Natural killer cell (primary cell): ENCODE data around the gene NXPE2. TPM values are rescaled to one million over a fixed set of nuclear protein-coding genes. Genes with fewer than 3 reads are reported as not detected.

ENCODE experiments used
- ATAC-seq, 3 donors: fragments of 150-1000 bp in 2 of 3; fragments of 200-7000 bp in 1 of 3; cut with Tn5 transposase; 1 replicate in 1 of 3; 2 replicates in 2 of 3; pipeline ENCODE4 v1.10.0; 2021; ENCODE audit warnings: mild to moderate bottlenecking in 2 of 3, moderate library complexity in 2 of 3
- DNase-seq, 2 donors: peaks; one replicate each; pipeline versions ENCODE4 v3.0.0 to v3.0.0-alpha.2; 2013 to 2021; ENCODE audit warnings: mixed read lengths in 1 of 2
- H3K27ac ChIP-seq: one replicate; pipeline ENCODE4 v1.5.1; 2013; ENCODE audit warnings: mild to moderate bottlenecking, low read length
- H3K27me3 ChIP-seq: one replicate; pipeline ENCODE4 v1.6.1; 2013; ENCODE audit warnings: low read length; ENCODE audit not compliant: control insufficient read depth, insufficient read depth
- H3K36me3 ChIP-seq: one replicate; pipeline ENCODE4 v1.6.1; 2013; ENCODE audit warnings: low read length; ENCODE audit not compliant: control insufficient read depth, insufficient read depth
- H3K4me1 ChIP-seq: one replicate; pipeline ENCODE4 v1.6.1; 2013; ENCODE audit warnings: low read length; ENCODE audit not compliant: control insufficient read depth, insufficient read depth
- H3K4me3 ChIP-seq: one replicate; pipeline ENCODE4 v1.5.1; 2013; ENCODE audit warnings: low read length
- H3K9me3 ChIP-seq: one replicate; pipeline ENCODE4 v1.6.1; 2013; ENCODE audit warnings: low read length; ENCODE audit not compliant: control insufficient read depth, insufficient read depth
- H3K27ac Mint-ChIP-seq, 2 donors: one replicate each; pipeline ENCODE4 v1.8.0; 2022; ENCODE audit warnings: mild to moderate bottlenecking in 2 of 2, mixed read lengths in 2 of 2, moderate library complexity in 1 of 2
- H3K27me3 Mint-ChIP-seq, 2 donors: one replicate each; pipeline ENCODE4 v1.8.0; 2022; ENCODE audit warnings: low read depth in 2 of 2, mixed read lengths in 2 of 2
- H3K36me3 Mint-ChIP-seq: one replicate; pipeline ENCODE4 v1.8.0; 2022; ENCODE audit warnings: mixed read lengths
- H3K4me1 Mint-ChIP-seq, 2 donors: one replicate each; pipeline ENCODE4 v1.8.0; 2022; ENCODE audit warnings: mixed read lengths in 2 of 2
- H3K4me3 Mint-ChIP-seq: one replicate; pipeline ENCODE4 v1.8.0; 2022; ENCODE audit warnings: mild to moderate bottlenecking, moderate library complexity, mixed read lengths
- H3K9me3 Mint-ChIP-seq, 2 donors: one replicate each; pipeline ENCODE4 v1.8.0; 2022; ENCODE audit warnings: mixed read lengths in 2 of 2
- WGBS: methylation state at CpG from one replicate; pipeline ENCODE4 v1.1.7; 2013; ENCODE audit warnings: missing lambda C conversion rate; ENCODE audit not compliant: insufficient coverage; 5-methylcytosine and 5-hydroxymethylcytosine counted together
- intact Hi-C: fragments of 100-400 bp; cut with micrococcal nuclease; formaldehyde crosslinking; loops from one replicate; pipeline ENCODE4 v1.14.2; 2022
- total RNA-seq, 4 donors: library from RNA; stranded (reverse); fragments of 120-200 nt in 1 of 4; gene quantifications; one replicate each; pipeline versions ENCODE4 v1.2.3 to v1.2.4, GENCODE V29; 2013 to 2022
- TF ChIP-seq, protein P1 (sequence below): fragments of 200-600 bp; IDR thresholded peaks from one replicate; pipeline ENCODE4 v1.8.0; 2022; ENCODE audit warnings: antibody characterized with exemption

The NXPE2 gene
- total RNA-seq, 3 donors from 2014 or later (not counting 1 experiment from before 2014, with no cell fraction given): not detected

DNA sequence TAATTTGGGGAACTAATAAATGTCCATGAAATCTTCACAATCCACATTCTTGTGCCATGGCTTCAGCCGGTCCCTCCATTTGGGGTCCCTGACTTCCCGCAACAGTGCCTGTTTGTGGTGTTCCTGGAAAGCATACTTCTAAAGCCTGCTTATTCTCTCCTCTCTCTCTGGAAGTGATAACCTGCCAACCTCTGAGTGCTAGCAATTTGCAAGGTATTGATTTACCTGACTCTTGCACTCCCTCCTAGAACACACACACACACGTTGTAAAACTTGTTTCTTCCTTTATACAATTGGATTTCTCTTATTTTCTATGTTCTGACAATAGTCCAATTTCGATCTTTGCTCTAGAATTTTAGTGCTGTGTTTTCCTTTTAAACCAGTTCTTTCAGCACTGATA is 58.5 kb downstream of the NXPE2 start:
- no peak for ATAC-seq
- intact Hi-C loops: loop anchor here (5.0 kb wide), 1 partner anchor 1540 kb away; no protein-coding TSS in a partner anchor
- DNase-seq: no peak
- Histone ChIP-seq H3K36me3 (no peaks in the 10 kb centered on the region), H3K27ac (no peak overlapping the region), H3K4me3 (no peak overlapping the region), H3K27me3 (no peaks in the 10 kb centered on the region), H3K9me3 (no peaks in the 10 kb centered on the region), H3K4me1 (no peaks in the 10 kb centered on the region)
- Mint-ChIP-seq H3K27ac (no peak overlapping the region), H3K4me3 (no peak overlapping the region), H3K27me3 (peaks cover 9% of the 10 kb centered on the region in 2 donors), H3K9me3 (peaks cover 0 to 5% of the 10 kb centered on the region in 2 donors), H3K36me3 (no peaks in the 10 kb centered on the region), H3K4me1 (no peaks in the 10 kb centered on the region)
- TF ChIP-seq, protein P1, sequence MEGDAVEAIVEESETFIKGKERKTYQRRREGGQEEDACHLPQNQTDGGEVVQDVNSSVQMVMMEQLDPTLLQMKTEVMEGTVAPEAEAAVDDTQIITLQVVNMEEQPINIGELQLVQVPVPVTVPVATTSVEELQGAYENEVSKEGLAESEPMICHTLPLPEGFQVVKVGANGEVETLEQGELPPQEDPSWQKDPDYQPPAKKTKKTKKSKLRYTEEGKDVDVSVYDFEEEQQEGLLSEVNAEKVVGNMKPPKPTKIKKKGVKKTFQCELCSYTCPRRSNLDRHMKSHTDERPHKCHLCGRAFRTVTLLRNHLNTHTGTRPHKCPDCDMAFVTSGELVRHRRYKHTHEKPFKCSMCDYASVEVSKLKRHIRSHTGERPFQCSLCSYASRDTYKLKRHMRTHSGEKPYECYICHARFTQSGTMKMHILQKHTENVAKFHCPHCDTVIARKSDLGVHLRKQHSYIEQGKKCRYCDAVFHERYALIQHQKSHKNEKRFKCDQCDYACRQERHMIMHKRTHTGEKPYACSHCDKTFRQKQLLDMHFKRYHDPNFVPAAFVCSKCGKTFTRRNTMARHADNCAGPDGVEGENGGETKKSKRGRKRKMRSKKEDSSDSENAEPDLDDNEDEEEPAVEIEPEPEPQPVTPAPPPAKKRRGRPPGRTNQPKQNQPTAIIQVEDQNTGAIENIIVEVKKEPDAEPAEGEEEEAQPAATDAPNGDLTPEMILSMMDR: no peak
- WGBS: 77% methylated on average over 4 of the region's 4 CpGs

DNA sequence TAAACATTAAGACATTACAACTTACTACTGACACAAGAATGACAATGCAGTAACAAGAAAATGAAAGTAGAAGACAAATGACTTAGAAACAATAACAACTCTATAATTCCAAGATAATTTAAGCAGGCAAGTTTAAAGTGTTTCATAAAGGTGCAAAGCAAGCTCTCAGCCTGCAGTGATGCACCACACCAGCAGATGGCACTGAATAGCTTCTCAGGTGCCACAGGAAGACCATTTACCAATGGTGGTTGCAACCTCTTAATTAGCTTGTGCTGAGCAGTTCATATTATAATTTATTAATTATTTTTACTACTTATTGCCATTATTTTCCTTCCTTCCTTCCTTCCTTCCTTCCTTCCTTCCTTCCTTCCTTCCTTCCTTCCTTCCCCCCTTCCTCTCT is 60.6 kb downstream of the NXPE2 start:
- H3K36me3 ChIP-seq: no peaks in the 10 kb centered on the region
- no peak overlapping the region for H3K4me3 ChIP-seq
- H3K9me3 ChIP-seq: no peaks in the 10 kb centered on the region
- no peak overlapping the region for H3K27ac ChIP-seq
- no peaks in the 10 kb centered on the region for H3K4me1 Mint-ChIP-seq
- TF ChIP-seq, protein P1: peak; percentile 45
- H3K4me1 ChIP-seq: no peaks in the 10 kb centered on the region
- no peaks in the 10 kb centered on the region for H3K27me3 ChIP-seq
- peaks cover 0 to 5% of the 10 kb centered on the region in 2 donors for H3K9me3 Mint-ChIP-seq
- H3K27ac Mint-ChIP-seq: no peak overlapping the region
- ATAC-seq (peak in 1 of 3 donors; percentile 61), DNase-seq (peak in 1 of 2 donors; percentile 57)
- H3K27me3 Mint-ChIP-seq: peaks cover 6 to 9% of the 10 kb centered on the region in 2 donors
- no peaks in the 10 kb centered on the region for H3K36me3 Mint-ChIP-seq
- intact Hi-C loops: loop anchor here (5.0 kb wide), 1 partner anchor 1538 kb away; no protein-coding TSS in a partner anchor
- H3K4me3 Mint-ChIP-seq: no peak overlapping the region

DNA sequence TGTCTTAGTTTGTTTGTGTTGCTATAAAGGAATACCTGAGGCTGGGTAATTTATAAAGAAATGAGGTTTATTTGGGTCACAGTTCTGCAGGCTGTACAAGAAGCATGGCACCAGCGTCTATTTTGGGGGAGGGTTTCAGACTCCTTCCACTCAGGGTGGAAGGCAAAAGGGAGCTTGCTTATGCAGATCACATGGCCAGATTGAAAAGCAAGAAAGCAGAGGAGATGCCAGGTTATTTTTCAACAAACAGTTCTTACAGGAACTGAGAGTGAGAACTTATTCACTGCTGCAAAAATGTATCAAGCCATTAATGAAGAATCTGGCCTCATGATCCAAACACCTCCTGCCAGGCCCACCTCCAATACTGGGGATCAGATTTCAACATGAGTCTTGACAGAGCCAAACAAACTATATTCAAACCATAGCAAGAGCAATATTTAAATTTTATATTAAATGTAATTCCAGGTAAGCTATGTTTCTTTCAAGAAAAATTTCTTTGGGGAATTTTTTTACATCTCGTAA is 66.9 kb downstream of the NXPE2 start:
- Histone ChIP-seq H3K36me3 (no peaks in the 10 kb centered on the region), H3K27ac (no peak overlapping the region), H3K4me3 (no peak overlapping the region), H3K27me3 (no peaks in the 10 kb centered on the region), H3K9me3 (no peaks in the 10 kb centered on the region), H3K4me1 (no peaks in the 10 kb centered on the region)
- H3K9me3 Mint-ChIP-seq: peaks cover 0 to 5% of the 10 kb centered on the region in 2 donors
- WGBS: 91% methylated on average over 2 of the region's 2 CpGs
- TF ChIP-seq, protein P1: no peak
- no peak for DNase-seq
- no peaks in the 10 kb centered on the region for H3K4me1 Mint-ChIP-seq
- no peak overlapping the region for H3K4me3 Mint-ChIP-seq
- no peaks in the 10 kb centered on the region for H3K36me3 Mint-ChIP-seq
- ATAC-seq: no peak
- no peak overlapping the region for H3K27ac Mint-ChIP-seq
- H3K27me3 Mint-ChIP-seq: peaks cover 0 to 8% of the 10 kb centered on the region in 2 donors
- intact Hi-C loops: loop anchor here (10.0 kb wide), 1 partner anchor 1950 kb away; no protein-coding TSS in a partner anchor

DNA sequence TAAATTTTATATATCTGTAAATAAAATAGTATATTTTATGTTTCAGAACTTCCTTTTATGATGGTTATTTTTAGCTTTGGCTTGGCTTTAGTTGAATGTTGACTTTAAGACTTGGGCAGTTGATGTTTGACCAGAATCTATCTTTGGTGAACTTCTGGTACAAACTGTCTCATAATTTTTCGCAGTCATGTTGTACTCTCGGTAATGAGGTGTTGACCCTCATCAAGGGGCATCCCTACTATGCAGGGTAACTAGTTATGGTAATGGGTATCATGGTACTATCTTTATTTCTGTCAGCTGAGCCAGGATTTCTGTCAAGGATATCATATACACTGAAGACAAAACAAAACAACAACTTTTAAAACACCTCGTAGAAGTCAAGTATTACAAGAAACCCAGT is 67.7 kb downstream of the NXPE2 start:
- Mint-ChIP-seq H3K36me3 (no peaks in the 10 kb centered on the region), H3K4me3 (no peak overlapping the region), H3K27ac (no peak overlapping the region), H3K27me3 (peaks cover 0 to 8% of the 10 kb centered on the region in 2 donors), H3K9me3 (peaks cover 0 to 5% of the 10 kb centered on the region in 2 donors), H3K4me1 (no peaks in the 10 kb centered on the region)
- Histone ChIP-seq H3K9me3 (no peaks in the 10 kb centered on the region), H3K4me3 (no peak overlapping the region), H3K27me3 (no peaks in the 10 kb centered on the region), H3K4me1 (no peaks in the 10 kb centered on the region), H3K27ac (no peak overlapping the region), H3K36me3 (no peaks in the 10 kb centered on the region)
- WGBS: 93% methylated on average over 3 of the region's 3 CpGs
- ATAC-seq (no peak), DNase-seq (no peak)
- intact Hi-C loops: loop anchor here (10.0 kb wide), 1 partner anchor 1949 kb away; no protein-coding TSS in a partner anchor
- TF ChIP-seq, protein P1: no peak
